A673 (cell line): ENCODE results near the gene ZDHHC22. TPM values are rescaled to one million over a fixed set of nuclear protein-coding genes. Genes with fewer than 3 reads are reported as not detected.
A peak's percentile ranks its signal among the peaks of the same experiment; 100 is the strongest.

ENCODE experiments used
- BruUV-seq: library from RNA; stranded (reverse); fragments of 400-500 nt; replicated peaks from 2 replicates; lab custom pipeline; 2021; lab: Mats Ljungman, UMichigan
- CTCF ChIA-PET: fragments of 300-600 bp; sonication (Branson Sonifier 250); formaldehyde crosslinking; loops from one replicate; lab custom pipeline; 2022; ENCODE audit warnings: antibody characterized with exemption; lab: Charles Lee
- POLR2A ChIA-PET: fragments of 300-600 bp; sonication (Branson Sonifier 250); formaldehyde crosslinking; loops from one replicate; lab custom pipeline; 2022; ENCODE audit warnings: antibody characterized with exemption; ENCODE audit not compliant: low non-redundant PET; lab: Charles Lee
- DNase-seq: peaks from one replicate; pipeline ENCODE4 v3.0.0-alpha.2; 2015; ENCODE audit warnings: low spot score
- H3K27ac ChIP-seq: fragments of 200-600 bp; sonication (generic); 2 replicates; pipeline ENCODE4 v1.5.1; 2016; ENCODE audit warnings: mixed run types, low read depth, mild to moderate bottlenecking, mixed read lengths, antibody characterized with exemption, low read length; ENCODE audit not compliant: poor library complexity, severe bottlenecking
- H3K27me3 ChIP-seq: fragments of 200-600 bp; sonication (generic); replicated peaks from 2 replicates; pipeline ENCODE4 v1.6.1; 2017; ENCODE audit warnings: mixed run types, low read depth, mild to moderate bottlenecking, mixed read lengths, antibody characterized with exemption, low read length; ENCODE audit not compliant: insufficient read depth, poor library complexity
- H3K36me3 ChIP-seq: fragments of 200-600 bp; sonication (generic); 2 replicates; pipeline ENCODE4 v1.6.1; 2016; ENCODE audit warnings: mixed run types, mild to moderate bottlenecking, mixed read lengths, antibody characterized with exemption, low read length; ENCODE audit not compliant: insufficient read depth, poor library complexity, severe bottlenecking
- H3K4me1 ChIP-seq: fragments of 200-600 bp; sonication (generic); 2 replicates; pipeline ENCODE4 v1.6.1; 2017; ENCODE audit warnings: mixed run types, mild to moderate bottlenecking, mixed read lengths, antibody characterized with exemption, low read length; ENCODE audit not compliant: insufficient read depth, poor library complexity, severe bottlenecking
- H3K4me3 ChIP-seq: fragments of 200-600 bp; sonication (generic); 2 replicates; pipeline ENCODE4 v1.5.1; 2016; ENCODE audit warnings: low read depth, mixed run types, mild to moderate bottlenecking, mixed read lengths, low read length; ENCODE audit not compliant: poor library complexity, severe bottlenecking
- H3K9me3 ChIP-seq: fragments of 200-600 bp; sonication (generic); 2 replicates; pipeline ENCODE4 v1.6.1; 2016; ENCODE audit warnings: mixed run types, low read depth, mild to moderate bottlenecking, mixed read lengths, antibody characterized with exemption, low read length; ENCODE audit not compliant: poor library complexity, severe bottlenecking
- CTCF ChIP-seq: fragments of 300-800, 200-600 bp; sonication (generic); conservative IDR thresholded peaks from 2 replicates; pipeline ENCODE4 v1.5.1; 2017; ENCODE audit warnings: low read depth, mild to moderate bottlenecking, antibody characterized with exemption, low read length, moderate library complexity, mixed read lengths
- EZH2 ChIP-seq: fragments of 200-600 bp; sonication (generic); IDR thresholded peaks from 2 replicates; pipeline ENCODE4 v1.6.1; 2017; ENCODE audit warnings: borderline replicate concordance, low read depth, mild to moderate bottlenecking, mixed read lengths, antibody characterized with exemption, low read length; ENCODE audit not compliant: poor library complexity, severe bottlenecking
- intact Hi-C: fragments of 100-400 bp; cut with micrococcal nuclease; formaldehyde crosslinking; loops from one replicate; pipeline ENCODE4 v1.10.0; 2022; ENCODE audit not compliant: unreplicated experiment
- total RNA-seq: library from RNA; stranded (reverse); gene quantifications from 2 replicates; pipeline ENCODE4 v1.2.3, GENCODE V29; 2021

ZDHHC22 gene
- total RNA-seq, 1 experiment from 2014 or later, result 0.60 TPM

- Histone ChIP-seq H3K9me3 (no peaks in the 10 kb centered on the region), H3K27ac (peak overlapping the region; percentile 91), H3K4me1 (peaks cover 17% of the 10 kb centered on the region), H3K4me3 (peak overlapping the region; percentile 84), H3K27me3 (no peaks in the 10 kb centered on the region), H3K36me3 (no peaks in the 10 kb centered on the region)
- intact Hi-C loops, result no loop called here
- TF ChIP-seq CTCF (no peak), EZH2 (no peak)
- DNase-seq, result peak; percentile 59
- BruUV-seq, result TSS peak; percentile 37
- POLR2A ChIA-PET, result no interaction called here
- CTCF ChIA-PET, result interaction anchor here (0.9 to 2.0 kb wide), 3 partner anchors 52 to 227 kb away, joined by 3 to 5 read pairs (median 4); no protein-coding TSS in a partner anchor
Observed at GRCh38 chr14:77099425-77100167, 42.0 kb downstream of the ZDHHC22 start.

DNA sequence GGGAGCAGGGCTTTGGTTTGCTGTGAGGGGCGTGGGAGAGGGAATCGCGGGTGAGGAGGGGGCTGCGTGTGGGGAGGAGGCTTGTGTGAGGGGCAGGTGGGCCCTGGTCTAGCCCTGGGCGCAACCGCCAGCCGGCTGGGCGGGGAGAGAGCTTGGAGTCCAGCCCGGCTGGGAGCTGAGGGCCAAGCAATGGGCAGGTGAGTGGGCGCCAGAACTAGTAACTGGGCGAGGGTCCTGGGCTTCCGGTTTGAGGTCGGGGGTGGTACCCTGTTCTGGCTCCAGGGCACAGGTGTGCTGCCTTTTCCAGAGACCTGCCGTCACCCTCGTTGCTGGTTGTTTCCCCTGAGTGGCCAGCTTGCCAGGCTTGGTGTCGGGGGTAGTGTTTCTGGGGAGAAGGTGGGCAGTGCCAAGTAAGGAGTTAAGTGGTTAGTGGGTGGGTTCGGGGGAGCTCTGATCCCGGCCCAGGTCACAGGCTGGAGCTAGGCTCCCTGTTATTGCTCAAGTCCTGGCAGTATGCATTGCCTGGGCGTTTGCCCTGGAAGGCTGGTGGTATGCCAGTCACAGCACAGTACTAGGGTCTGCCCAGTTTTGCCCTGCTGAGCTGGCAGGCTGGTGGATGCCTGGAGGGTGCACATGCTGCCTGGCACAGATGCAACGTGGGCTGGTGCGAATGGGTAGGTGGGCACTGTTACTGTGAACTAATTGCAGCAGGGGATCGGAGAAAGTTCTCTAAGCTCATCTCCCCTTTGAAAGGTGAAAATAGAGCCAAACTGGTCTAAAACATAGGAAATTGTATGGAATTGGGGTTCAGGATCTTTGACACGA, 42.9 kb downstream of the ZDHHC22 start:
- Histone ChIP-seq H3K4me3 (peak overlapping the region; percentile 84), H3K27me3 (no peaks in the 10 kb centered on the region), H3K9me3 (no peaks in the 10 kb centered on the region), H3K36me3 (no peaks in the 10 kb centered on the region), H3K27ac (peak overlapping the region; percentile 91), H3K4me1 (peaks cover 17% of the 10 kb centered on the region)
- BruUV-seq, result no TSS peak
- CTCF ChIA-PET, result interaction anchor here (0.6 to 2.0 kb wide), 4 partner anchors 53 to 226 kb away, joined by 3 to 8 read pairs (median 4); no protein-coding TSS in a partner anchor
- intact Hi-C loops, result no loop called here
- no peak for DNase-seq
- no peak for TF ChIP-seq EZH2
- TF ChIP-seq CTCF, result no peak
- POLR2A ChIA-PET, result no interaction called here

GRCh38 chr14:77097700-77098528, 43.7 kb downstream of the ZDHHC22 start, which contains the start of gene CIPC:
TSS of gene CIPC (plus strand) at chr14:77098258. CDS start at chr14:77105709, 7,451 bp downstream.
- DNase-seq, result peak; percentile 99
- Histone ChIP-seq H3K4me3 (peak within 1 kb of the TSS; percentile 84), H3K27me3 (no peaks in the 10 kb centered on the region), H3K4me1 (peaks cover 17% of the 10 kb centered on the region), H3K27ac (peak within 1 kb of the TSS; percentile 91), H3K9me3 (no peaks in the 10 kb centered on the region), H3K36me3 (no peaks in the 10 kb centered on the region)
- ChIA-PET CTCF (interaction anchor here (0.6 to 2.0 kb wide), 4 partner anchors 13 to 218 kb away, joined by 3 to 8 read pairs (median 4); no protein-coding TSS in a partner anchor), POLR2A (no interaction called here)
- intact Hi-C loops, result no loop called here
- BruUV-seq, result no TSS peak
- TF ChIP-seq EZH2 (no peak), CTCF (no peak)
